GM12878 (cell line): ENCODE results near the gene USP34. TPM values are rescaled to one million over a fixed set of nuclear protein-coding genes. Genes with fewer than 3 reads are reported as not detected.

Experiments
- CUX1 ChIP-seq: IDR thresholded peaks from 2 replicates; pipeline ENCODE4 v1.6.1; 2012; ENCODE audit warnings: improper control_type of control experiment, low read depth, low read length; ENCODE audit not compliant: insufficient replicate concordance
- EP300 ChIP-seq, 2 experiments: fragments of 150-350 bp in 1 of 2; IDR thresholded peaks; 2 replicates each; pipeline ENCODE4 v1.6.1; 2011 to 2012; ENCODE audit warnings: low read depth in 2 of 2, low read length in 2 of 2, borderline replicate concordance in 1 of 2, improper control_type of control experiment in 1 of 2, inconsistent platforms in 1 of 2; ENCODE audit not compliant: control insufficient read depth in 1 of 2
- GABPA ChIP-seq: IDR thresholded peaks from 2 replicates; pipeline ENCODE4 v1.6.1; 2014; ENCODE audit warnings: antibody characterized with exemption, low read depth, mild to moderate bottlenecking, inconsistent platforms
- IKZF2 ChIP-seq, 2 experiments: fragments of 450-650 bp; IDR thresholded peaks; 2 replicates each; pipeline ENCODE4 v1.6.1; 2017; ENCODE audit warnings: mild to moderate bottlenecking in 2 of 2, moderate library complexity in 2 of 2
- KAT2A ChIP-seq: conservative IDR thresholded peaks from 2 replicates; pipeline ENCODE4 v1.6.1; 2011; ENCODE audit warnings: low read depth, low read length; ENCODE audit not compliant: control insufficient read depth
- NFYA ChIP-seq: IDR thresholded peaks from 2 replicates; pipeline ENCODE4 v1.6.1; 2011; ENCODE audit warnings: low read depth, mild to moderate bottlenecking, low read length, improper control_type of control experiment, borderline replicate concordance
- NFYB ChIP-seq: IDR thresholded peaks from 2 replicates; pipeline ENCODE4 v1.6.1; 2011; ENCODE audit warnings: low read depth, mild to moderate bottlenecking, low read length, improper control_type of control experiment, moderate library complexity; ENCODE audit not compliant: insufficient read depth
- NR2C2 ChIP-seq: IDR thresholded peaks from 2 replicates; pipeline ENCODE4 v1.6.1; 2011; ENCODE audit warnings: borderline replicate concordance, low read depth; ENCODE audit not compliant: control insufficient read depth, insufficient read length
- POLR2AphosphoS2 ChIP-seq: IDR thresholded peaks from 2 replicates; pipeline ENCODE4 v1.6.1; 2011; ENCODE audit warnings: low read depth, mild to moderate bottlenecking, low read length, improper control_type of control experiment, moderate library complexity
- ZNF217 ChIP-seq: fragments of 450-650 bp; IDR thresholded peaks from 2 replicates; pipeline ENCODE4 v1.6.1; 2017; ENCODE audit warnings: antibody characterized with exemption, mild to moderate bottlenecking
- ZNF24 ChIP-seq: fragments of 450-650 bp; IDR thresholded peaks from 2 replicates; pipeline ENCODE4 v1.6.1; 2017; ENCODE audit warnings: antibody characterized with exemption, mild to moderate bottlenecking
- ZSCAN29 ChIP-seq: fragments of 450-650 bp; IDR thresholded peaks from 2 replicates; pipeline ENCODE4 v1.6.1; 2017; ENCODE audit warnings: mild to moderate bottlenecking, moderate library complexity
- polyA plus RNA-seq, 11 experiments: library from polyadenylated mRNA; depleted of rRNA in 4 of 11; unstranded in 6 of 11; stranded (reverse) in 5 of 11; fragments of >200 nt; fragmentation: Nextera tagmentation in 4 of 11; fragmentation: Illumina TruSeq in 1 of 11; extraction: Ambion mirVana in 4 of 11; extraction: Trizol in 1 of 11; gene quantifications; 1 replicate in 1 of 11; 2 replicates in 10 of 11; pipeline versions ENCODE4 v1.2.1 to v1.2.3, GENCODE V29; 2011 to 2016; ENCODE audit warnings: inconsistent platforms in 2 of 11, missing spikeins in 2 of 11, low read depth in 1 of 11
- total RNA-seq, 4 experiments: library from RNA; depleted of rRNA in 3 of 4; stranded (reverse); fragments of >200 nt in 3 of 4; fragmentation: Illumina TruSeq in 1 of 4; extraction: Trizol in 1 of 4; gene quantifications; 2 replicates each; pipeline versions ENCODE4 v1.2.1 to v1.2.3, GENCODE V29; 2013 to 2021
- TF ChIP-seq, protein P1 (sequence below): fragments of 450-650 bp; IDR thresholded peaks from 2 replicates; pipeline ENCODE4 v1.6.1; 2017; ENCODE audit warnings: low read depth, mild to moderate bottlenecking, moderate library complexity
- TF ChIP-seq, protein P2 (sequence below): fragments of 450-650 bp; IDR thresholded peaks from 2 replicates; pipeline ENCODE4 v1.6.1; 2017; ENCODE audit warnings: antibody characterized with exemption, mild to moderate bottlenecking, moderate library complexity
- TF ChIP-seq, protein P3 (sequence below): fragments of 450-650 bp; formaldehyde crosslinking; IDR thresholded peaks from 2 replicates; pipeline ENCODE4 v1.5.0; 2022; ENCODE audit warnings: mild to moderate bottlenecking, missing genetic modification characterization

The USP34 gene
- total and polyA plus RNA-seq, 10 of the 15 experiments (the other 5 are each of a cell fraction or from before 2014, with no cell fraction given), result 26.2 to 106 (median 62.1) TPM

- TF ChIP-seq, protein P1, sequence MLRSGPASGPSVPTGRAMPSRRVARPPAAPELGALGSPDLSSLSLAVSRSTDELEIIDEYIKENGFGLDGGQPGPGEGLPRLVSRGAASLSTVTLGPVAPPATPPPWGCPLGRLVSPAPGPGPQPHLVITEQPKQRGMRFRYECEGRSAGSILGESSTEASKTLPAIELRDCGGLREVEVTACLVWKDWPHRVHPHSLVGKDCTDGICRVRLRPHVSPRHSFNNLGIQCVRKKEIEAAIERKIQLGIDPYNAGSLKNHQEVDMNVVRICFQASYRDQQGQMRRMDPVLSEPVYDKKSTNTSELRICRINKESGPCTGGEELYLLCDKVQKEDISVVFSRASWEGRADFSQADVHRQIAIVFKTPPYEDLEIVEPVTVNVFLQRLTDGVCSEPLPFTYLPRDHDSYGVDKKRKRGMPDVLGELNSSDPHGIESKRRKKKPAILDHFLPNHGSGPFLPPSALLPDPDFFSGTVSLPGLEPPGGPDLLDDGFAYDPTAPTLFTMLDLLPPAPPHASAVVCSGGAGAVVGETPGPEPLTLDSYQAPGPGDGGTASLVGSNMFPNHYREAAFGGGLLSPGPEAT, result no peak
- TF ChIP-seq, protein P2, sequence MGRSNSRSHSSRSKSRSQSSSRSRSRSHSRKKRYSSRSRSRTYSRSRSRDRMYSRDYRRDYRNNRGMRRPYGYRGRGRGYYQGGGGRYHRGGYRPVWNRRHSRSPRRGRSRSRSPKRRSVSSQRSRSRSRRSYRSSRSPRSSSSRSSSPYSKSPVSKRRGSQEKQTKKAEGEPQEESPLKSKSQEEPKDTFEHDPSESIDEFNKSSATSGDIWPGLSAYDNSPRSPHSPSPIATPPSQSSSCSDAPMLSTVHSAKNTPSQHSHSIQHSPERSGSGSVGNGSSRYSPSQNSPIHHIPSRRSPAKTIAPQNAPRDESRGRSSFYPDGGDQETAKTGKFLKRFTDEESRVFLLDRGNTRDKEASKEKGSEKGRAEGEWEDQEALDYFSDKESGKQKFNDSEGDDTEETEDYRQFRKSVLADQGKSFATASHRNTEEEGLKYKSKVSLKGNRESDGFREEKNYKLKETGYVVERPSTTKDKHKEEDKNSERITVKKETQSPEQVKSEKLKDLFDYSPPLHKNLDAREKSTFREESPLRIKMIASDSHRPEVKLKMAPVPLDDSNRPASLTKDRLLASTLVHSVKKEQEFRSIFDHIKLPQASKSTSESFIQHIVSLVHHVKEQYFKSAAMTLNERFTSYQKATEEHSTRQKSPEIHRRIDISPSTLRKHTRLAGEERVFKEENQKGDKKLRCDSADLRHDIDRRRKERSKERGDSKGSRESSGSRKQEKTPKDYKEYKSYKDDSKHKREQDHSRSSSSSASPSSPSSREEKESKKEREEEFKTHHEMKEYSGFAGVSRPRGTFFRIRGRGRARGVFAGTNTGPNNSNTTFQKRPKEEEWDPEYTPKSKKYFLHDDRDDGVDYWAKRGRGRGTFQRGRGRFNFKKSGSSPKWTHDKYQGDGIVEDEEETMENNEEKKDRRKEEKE, result no peak
- no peak for TF ChIP-seq NFYB
- no peak for TF ChIP-seq GABPA
- TF ChIP-seq POLR2AphosphoS2, result no peak
- TF ChIP-seq KAT2A, result no peak
- TF ChIP-seq IKZF2 (IDR thresholded peaks at IDR 0.05), result no peak
- no peak for TF ChIP-seq ZNF217
- TF ChIP-seq NR2C2, result no peak
- TF ChIP-seq ZSCAN29, result 0 out of 2 replicates have a peak, but pooled peaks have one; percentile 23
- TF ChIP-seq ZNF24, result no peak
- TF ChIP-seq, protein P3, sequence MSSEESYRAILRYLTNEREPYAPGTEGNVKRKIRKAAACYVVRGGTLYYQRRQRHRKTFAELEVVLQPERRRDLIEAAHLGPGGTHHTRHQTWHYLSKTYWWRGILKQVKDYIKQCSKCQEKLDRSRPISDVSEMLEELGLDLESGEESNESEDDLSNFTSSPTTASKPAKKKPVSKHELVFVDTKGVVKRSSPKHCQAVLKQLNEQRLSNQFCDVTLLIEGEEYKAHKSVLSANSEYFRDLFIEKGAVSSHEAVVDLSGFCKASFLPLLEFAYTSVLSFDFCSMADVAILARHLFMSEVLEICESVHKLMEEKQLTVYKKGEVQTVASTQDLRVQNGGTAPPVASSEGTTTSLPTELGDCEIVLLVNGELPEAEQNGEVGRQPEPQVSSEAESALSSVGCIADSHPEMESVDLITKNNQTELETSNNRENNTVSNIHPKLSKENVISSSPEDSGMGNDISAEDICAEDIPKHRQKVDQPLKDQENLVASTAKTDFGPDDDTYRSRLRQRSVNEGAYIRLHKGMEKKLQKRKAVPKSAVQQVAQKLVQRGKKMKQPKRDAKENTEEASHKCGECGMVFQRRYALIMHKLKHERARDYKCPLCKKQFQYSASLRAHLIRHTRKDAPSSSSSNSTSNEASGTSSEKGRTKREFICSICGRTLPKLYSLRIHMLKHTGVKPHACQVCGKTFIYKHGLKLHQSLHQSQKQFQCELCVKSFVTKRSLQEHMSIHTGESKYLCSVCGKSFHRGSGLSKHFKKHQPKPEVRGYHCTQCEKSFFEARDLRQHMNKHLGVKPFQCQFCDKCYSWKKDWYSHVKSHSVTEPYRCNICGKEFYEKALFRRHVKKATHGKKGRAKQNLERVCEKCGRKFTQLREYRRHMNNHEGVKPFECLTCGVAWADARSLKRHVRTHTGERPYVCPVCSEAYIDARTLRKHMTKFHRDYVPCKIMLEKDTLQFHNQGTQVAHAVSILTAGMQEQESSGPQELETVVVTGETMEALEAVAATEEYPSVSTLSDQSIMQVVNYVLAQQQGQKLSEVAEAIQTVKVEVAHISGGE (CRISPR knock-in tag), result no peak
- no peak for TF ChIP-seq CUX1
- TF ChIP-seq NFYA, result no peak
- TF ChIP-seq EP300 (IDR thresholded peaks at IDR 0.05; ENCODE audit: borderline replicate concordance in 1 of 2, control insufficient read depth in 1 of 2, low read depth in 2 of 2, low read length in 2 of 2), result no peak
These were observed 550 bp downstream of the USP34 start (continued) for GRCh38 chr2:61470122-61470951.
